Kidney glomerular epithelial cell (primary cell): ENCODE measurements around the gene NUDT3.
"Not testable (repeated sequence)": the region's sequence is repeated elsewhere in the genome, so short reads cannot be mapped to it uniquely, and the experiment has no call there.

Experiments used
- DNase-seq: peaks from one replicate; lab custom pipeline; 2025; lab: John Stamatoyannopoulos, UW

NUDT3 gene

DNA sequence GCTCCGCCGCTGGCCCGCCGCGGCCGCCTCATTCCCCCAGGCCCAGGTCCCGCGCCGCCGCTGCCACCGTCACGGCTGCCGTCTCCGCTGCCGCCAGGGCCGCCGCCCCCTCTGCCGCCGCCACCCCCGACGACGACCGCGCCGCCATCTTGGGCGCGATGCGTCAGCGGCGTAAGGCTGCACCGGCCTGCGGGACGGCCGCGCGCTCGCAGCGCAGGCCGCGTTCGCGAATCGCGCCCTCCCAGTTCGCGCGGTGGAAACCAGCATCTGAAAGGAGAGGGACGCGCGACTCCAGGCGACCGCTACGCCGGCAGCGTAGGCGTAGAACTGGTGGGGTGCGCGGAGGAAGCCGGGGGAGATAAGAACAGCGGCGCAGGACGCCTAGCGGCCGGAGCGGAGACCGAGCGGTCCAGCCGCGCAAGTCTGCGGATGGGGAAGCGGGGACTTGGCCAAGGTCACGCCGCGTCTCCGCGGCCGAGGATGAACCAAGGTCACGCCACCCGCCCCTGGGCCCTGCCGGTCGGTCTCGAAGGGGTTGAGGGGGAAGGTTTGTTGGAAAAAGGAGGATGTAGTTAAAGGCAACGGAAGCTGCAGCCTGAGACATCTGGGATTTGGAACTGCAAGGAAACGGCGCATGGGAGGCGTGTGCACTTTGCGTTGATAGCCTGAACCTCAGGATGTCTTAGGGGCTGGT is at the start of gene NUDT3:
Gene NUDT3, minus strand, starts transcription at position 173 of the 694 bp plus-strand sequence. CDS start 307 bp downstream, outside the sequence.
- peak; percentile 88 for DNase-seq

DNA sequence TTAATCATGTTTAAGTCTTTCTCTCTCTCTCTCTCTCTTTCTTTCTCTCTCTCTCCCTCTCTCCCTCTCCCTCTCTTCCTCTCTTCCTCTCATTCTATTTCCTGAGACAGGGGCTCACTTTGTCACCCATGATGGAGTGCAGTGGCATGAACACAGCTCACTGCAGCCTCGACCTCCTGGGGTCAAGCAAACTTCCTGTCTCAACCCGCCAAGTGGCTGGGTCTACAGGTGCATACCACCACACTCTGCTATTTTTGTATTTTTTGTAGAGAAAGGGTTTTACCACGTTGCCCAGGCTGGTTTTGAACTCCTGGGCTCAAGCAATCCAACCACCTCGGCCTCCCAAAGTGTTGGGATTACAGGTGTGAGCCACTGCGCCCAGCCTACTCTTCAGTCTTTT is 49.1 kb upstream of the NUDT3 start:
- DNase-seq: no peak

DNA sequence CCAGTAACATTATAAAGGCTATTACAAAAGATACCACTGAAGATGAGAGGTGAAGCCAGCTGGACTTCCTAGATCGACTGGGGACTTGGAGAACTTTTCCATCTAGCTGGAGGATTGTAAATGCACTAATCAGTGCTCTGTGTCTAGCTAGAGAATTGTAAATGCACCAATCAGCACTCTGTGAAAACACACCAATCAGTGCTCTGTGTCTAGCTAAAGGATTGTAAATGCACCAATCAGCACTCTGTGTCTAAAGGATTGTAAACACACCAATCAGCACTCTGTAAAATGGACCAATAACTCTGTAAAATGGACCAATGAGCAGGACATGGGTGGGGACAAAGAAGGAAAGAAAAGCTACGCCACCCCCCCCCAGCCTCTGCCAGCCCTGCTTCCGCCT is 47.0 kb upstream of the NUDT3 start:
- no peak for DNase-seq

DNA sequence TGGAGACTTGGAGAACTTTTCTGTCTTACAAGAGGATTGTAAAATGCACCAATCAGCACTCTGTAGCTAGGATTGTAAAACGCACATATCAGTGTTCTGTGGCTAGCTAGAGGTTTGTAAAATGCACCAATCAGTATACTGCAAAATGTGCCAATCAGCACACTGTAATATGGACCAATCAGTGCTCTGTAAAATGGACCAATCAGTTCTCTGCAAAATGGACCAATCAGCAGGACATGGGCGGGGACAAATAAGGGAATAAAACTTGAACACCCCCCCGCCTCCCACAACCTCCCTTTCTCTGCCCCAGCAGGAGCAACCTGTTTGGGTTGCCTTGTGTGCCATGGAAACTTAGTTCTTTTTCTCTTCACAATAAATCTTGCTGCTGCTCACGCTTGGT is 46.2 kb upstream of the NUDT3 start:
- no peak for DNase-seq

DNA sequence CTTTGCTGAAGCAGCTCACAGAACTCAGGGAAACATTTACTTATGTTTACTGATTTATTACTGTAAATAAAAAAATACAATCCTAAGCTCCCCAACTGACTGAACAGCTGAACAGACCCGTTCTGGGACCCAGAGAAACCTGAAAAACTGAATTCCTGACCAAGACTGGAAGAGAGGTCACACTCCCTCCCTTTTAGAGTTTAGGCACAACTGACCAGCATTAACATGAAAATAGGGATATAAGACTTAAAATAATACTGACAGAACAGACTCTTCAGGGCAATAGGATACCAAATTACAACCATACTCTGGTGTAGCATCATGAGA is 45.1 kb upstream of the NUDT3 start:
- no peak for DNase-seq

DNA sequence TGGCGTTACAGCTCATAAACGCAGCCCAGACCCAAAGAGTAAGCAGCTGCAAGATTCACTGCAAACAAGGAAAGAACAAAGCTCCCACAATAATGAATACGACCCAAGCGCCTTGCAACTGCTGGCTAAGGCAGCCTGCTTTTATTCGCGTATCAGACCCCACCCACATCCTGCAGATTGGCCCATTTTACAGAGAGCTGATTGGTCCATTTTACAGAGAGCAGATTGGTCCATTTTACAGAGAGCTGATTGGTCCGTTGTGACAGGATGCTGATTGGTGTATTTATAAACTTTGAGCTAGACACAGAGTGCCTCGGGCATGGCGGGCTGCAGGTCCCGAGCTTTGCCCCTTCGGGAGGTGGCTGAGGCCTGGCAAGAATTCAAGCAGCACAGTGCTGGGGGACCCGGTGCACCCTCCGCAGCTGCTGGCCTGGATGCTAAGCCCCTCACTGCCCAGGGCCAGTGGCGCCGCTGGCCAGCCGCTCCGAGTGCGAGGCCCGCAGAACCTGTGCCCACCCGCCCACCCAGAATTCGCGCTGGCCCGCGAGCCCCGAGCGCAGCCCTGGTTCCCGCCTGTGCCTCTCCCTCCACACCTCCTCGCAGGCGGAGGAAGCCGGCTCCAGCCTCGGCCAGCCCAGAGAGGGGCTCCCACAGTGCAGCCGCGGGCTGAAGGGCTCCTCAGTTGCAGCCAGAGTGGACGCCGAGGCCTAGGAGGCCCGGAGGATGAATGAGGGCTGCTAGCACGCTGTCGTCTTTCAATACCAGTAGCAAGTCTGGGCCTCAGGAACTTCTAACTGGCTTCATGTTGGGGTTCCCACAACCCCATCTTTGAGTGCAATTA is 44.6 kb upstream of the NUDT3 start:
- no peak for DNase-seq

DNA sequence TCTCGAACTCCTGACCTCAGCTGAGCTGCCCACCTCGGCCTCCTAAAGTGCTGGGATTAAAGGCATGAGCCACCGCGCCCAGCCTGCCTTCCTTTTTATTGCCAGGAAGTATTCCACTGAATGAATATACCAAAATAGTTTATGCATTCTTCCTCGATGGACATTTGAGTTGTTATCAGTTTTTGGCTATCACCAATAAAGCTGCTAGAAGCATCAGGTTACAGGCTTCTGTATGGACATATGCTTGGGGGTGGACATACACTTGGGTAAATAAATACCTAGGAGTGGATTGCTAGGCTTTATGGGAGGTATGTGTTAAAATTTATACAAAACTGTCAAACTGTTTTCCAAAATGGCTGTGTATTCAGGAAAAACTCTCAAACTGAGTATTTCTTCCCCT is 43.4 kb upstream of the NUDT3 start:
- DNase-seq: no peak

DNA sequence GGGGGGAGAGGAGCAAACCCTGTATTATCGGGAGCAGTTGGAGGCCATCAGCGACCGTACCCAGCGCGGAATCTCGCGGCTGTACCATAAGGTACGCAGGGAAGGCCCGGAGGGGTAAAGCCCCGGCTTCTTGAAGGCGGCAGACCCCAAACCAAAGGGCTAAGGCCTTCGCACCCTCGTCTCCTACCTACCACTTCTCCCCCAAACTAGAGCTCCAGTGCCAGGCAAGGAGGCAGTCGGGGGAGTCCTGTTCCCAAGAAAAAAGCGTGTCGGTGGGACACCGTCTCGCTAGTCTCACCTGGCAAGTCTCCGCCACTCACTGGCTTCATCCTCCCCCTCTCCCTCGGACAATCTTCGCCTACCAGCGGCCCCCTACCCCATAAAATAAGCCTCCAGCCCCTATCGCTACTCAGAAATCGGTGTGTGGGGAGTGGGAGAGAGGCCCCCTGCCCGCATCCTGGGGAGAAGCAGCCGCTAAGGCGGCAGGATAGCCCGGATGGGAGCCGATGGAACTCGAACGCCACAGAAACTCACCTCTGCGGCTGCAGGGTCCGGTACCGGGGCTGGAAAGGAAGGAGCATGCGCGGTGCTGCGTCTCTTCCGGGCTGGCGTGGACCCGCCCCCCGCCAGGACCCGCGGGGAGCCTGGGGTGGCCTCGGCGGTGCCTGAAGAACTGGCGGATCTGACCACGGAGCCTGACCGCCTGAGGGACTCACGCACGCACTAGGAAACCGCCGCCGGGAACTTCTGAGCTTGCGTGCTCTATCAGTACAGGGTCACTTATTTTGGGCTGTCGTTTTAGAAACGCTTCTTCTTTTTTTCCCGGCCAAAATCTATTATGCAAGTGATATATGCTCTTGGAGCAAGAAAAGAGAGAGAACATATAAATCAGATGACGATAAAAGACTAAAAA is 33.3 kb upstream of the NUDT3 start, which contains the start of gene RPS10:
Gene RPS10, minus strand, starts transcription at position 572 of the 913 bp plus-strand sequence. CDS start 848 bp downstream, outside the sequence.
- DNase-seq: peak; percentile 91

DNA sequence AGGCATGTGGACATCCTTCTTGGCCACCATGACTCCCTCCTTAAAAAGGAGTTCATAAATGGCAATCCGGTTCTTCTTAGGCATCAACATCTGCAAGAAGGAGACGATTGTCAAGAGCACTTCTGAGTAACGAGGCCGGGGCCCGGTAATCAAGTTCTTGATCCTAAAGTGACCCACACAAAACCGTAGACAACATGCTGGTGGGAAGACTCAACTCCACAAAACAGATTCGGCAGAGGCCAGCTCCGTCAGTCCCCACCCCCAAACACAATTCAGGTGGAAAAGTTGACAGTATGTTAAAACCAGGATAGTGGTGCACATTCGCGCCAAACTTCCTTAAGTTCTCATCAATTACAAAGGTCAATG is 32.6 kb upstream of the NUDT3 start:
- no peak for DNase-seq

DNA sequence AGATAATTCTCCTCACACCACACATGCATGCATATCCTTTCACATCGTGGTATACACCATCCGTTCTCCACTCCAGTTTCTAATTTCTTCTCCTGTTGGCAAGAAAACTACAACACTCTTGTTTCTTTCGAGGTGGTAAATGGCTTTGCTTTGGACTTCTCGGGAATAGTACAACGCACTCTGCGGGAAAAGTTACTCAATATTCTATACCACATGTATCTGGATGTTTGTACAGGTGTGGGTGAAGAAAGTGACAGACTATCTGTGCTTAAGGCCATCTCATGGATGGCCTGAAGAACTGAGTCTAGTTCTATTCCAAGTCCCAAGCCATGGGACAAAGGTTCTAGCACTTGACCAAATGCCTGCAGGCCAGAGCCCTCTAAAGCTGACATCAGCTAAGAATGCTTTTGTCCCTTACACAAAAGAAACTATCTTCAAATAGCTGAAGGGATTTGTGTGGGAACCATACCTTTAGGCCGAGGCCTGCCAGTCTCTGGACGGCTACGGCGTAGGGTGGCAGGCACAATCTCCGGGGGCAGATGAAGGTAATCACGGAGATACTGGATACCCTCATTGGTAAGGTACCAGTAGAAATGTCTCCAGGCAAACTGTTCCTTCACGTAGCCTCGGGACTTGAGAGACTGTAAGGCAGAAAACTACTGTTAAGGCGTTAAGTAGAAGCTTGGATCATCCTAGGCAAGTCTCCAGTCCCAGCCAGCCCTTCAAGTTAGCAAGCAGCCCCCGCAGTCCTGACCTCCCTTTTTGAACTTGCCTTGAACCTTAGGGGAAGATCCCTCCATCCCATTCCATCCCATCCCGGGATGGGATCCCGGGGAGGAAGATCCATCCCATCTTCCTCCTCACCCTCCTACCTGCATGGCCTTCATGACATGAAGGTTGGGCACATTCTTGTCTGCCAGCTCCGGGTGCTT is 32.0 kb upstream of the NUDT3 start:
- DNase-seq: no peak

DNA sequence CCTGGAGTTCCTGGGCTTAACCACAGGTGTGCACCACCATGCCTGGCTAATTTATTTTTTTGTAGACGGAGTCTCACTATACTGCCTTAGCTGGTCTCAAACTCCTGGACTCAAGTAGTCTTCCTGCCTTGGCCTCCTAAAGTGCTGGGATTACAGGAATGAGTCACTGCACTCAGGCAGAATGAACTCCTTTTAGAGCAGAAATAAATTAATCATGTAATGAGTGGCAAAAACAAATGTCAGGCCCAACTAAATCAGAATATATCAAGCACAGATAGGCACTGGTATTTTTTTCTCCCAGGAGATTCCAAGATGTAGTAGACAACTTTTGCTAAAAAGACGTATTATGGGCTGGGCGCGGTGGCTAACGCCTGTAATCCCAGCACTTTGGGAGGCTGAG is 30.8 kb upstream of the NUDT3 start:
- DNase-seq: no peak

DNA sequence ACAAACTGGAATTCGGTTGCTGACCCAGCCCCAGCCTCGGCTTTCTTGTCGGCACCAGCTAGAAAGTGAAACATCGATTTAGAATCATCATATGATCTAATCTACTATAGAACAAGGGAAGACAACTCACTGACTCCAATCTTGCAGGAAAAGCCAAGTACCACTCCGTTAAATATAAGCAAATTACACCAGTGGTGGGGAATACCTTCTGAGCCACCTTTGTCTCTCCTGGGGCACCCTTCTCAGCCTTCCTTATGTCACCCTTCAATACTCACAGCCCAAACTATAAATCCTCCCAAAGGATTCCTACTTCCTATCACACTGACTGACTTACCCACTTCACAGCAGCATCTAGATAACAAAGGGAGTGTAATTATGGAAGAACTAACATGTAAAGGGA is 25.9 kb upstream of the NUDT3 start:
- DNase-seq: no peak

DNA sequence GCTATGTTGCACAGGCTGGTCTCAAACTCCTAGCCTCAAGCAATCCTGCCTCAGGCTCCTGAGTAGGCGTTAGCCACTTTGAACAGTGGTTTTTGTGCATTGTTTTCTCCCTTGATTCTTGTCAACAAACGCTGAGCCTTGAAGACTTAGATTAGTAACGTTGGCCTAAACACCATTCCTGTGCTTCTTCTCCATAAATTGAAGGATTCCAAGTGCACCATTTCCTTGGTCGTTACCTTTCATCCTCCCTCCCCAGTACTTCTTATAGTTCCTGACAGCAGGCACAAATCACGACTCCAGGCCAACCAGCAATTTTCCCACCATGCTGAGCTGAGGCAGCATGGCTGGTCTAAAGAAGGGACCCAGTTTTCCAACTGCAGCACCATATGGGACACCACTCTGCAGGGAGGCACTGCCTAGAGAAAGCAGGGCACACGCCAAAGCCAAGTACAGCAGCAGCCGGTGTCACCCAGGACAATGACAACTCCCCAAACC is 24.5 kb upstream of the NUDT3 start:
- DNase-seq: no peak

DNA sequence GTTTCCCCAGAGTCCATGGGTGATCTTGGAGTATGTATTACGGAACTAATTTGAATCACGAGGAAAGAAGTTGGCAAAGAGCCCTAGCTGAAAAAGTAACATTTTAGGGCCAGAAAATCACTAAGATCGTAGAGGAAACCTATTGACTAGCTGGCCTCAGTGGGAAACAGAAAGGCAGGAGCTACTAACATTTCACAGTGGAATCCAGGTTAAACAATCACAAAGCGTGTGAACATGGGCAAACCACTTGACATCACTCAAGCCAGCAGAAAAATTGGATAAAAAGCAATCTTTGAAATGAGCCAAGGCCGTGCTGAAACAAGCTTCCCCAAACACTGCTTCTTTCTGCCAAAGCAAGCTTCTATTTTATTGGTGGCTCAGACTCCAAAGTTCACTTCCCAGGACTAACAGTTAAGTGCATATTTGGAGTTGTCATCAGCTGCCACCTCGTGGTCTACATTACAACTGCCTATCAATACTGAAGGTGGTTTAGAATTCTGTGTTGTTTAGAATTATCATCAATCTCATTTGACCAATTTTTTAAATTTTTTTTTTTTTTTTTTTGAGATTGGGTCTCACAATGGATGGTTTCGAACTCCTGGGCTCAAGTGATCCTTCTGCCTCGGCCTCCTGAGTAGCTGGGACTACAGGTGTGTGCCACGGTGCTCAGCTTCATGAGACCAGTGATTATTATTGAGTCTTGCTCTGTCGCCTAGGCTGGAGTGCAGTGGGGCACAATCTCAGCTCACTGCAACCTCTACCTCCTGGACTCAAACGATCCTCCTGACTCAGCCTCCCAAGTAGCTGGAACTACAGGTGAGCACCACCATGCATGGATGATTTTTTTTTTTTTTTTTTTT is 22.8 kb upstream of the NUDT3 start:
- peak; percentile 43 for DNase-seq

DNA sequence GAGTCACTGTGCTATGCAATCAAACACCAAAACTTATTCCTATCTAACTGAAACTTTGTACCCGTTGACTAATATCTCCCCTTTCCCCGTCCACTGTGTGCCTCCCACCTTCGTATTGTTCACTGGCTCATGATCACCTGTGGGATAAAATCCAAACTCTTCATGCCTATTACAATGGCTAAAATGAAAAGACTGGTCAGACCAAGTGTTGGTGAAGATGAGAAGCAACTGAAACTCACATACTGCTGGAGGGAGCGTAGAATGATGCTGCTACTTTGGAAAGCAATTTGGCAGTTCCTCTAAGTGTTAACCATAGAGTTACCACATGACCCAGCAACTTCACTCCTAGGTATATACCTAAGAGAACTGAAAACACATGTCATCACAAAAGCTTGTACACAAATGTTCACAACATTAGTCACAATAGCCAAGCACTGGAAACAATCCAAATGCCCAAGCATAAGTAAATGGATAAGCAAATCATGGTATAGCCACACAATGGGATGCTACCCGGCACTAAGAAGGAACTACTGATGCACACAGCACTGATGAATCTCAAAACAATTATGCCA is 20.3 kb upstream of the NUDT3 start:
- DNase-seq: no peak

DNA sequence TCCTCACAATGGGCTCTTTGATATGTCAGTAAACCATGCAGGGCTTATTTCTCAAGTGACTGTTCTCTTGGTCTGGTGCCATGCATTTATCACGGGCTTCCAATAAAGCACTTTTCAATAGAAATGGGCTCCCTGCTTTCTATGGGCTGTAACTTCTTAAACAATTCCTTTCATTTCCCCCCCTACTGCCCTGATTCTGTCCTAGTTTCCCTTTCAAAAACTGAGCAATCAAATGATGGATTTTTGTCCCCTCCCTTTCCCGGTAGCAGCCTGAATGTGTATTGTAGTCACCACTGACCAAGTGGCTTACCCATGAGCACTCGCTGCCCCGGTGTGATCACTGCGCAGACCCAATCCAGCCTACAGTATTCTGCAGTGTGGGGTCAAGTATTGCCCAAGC is 19.5 kb upstream of the NUDT3 start:
- no peak for DNase-seq

DNA sequence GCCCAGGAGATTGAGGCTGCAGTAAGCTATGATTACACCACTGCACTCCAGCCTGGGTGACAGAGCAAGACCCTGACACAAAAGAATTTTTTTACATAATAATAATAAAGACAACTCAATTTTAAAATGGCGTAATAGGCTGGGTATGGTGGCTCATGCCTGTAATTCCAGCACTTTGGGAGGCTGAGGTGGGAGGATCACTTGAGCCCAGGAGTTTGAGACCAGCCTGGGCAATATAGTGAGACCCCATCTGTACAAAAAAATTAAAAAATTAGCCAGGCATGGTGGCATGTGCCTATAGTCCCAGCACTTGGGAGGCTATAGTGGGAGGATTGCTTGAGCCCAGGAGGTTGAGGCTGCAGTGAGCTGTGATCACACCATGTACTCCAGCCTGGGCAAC is 15.4 kb upstream of the NUDT3 start:
- not testable (repeated sequence) for DNase-seq

DNA sequence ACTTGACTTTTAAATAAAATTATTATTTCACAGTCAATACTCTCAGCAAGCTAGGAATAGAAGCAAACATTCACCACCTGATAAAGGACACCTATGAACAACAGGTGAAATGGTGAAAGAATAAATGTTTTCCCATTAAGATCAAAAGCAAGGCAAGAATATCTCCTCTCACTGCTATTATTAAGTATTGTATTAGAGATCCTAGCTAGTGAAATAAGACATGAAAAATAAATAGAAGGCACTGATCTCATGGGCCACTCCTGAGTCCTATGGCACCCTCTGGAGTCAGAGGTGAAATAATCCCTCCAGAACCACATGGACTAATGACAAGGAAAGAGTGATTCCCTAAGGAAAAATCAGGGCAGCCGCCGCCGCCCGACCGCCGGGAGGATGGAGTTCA is 4.0 kb upstream of the NUDT3 start:
- no peak for DNase-seq

DNA sequence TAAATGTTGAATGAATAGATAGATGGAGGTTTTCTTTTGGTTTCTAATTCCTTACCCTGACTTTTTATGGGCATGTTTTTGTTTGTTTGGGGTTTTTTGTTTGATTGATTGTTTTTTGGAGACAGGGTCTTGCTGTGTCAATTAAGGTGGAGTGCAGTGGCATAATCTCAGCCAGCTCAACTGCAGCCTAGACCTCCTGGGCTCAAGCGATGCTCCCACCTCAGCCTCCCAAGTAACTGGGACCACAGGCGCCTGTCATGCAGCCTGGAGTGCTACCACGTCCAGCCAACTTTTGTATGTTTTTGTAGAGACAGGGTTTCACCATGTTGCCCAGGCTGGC is 1.5 kb upstream of the NUDT3 start:
- no peak for DNase-seq
